ENCODE data around the gene LATS2. TPM values are rescaled to one million over a fixed set of nuclear protein-coding genes. Genes with fewer than 3 reads are reported as not detected.

Gene LATS2
- total RNA-seq, 1 donor from 2014 or later: 25.8 TPM

DNA sequence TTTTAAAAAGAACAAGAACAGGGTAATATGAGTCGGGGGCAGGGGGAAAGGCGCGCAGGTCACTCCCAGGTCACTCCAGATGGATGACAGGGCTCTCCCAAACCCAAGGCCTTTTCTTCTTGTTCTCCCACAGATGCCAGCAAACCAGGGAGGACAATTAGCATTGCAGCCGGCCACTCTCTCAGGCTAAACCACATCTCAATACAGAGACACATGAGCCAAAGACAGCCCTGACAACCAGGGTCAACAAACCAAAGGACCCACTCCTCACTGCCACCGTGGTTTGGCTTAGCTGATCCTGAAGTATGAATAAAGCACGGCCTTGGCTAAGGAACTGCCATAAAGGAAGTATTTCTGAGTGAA is 47.3 kb downstream of the LATS2 start:
- intact Hi-C loops (cut with DNase I): loop anchor here (5.0 kb wide), 1 partner anchor 58 kb away; no protein-coding TSS in a partner anchor
- no peaks in the 10 kb centered on the region for H3K9me3 ChIP-seq
- no peaks in the 10 kb centered on the region for H3K36me3 ChIP-seq
- peak overlapping the region; percentile 79 for H3K27ac ChIP-seq
- DNase-seq (ENCODE audit: extremely low spot score in 2 of 2): no peak
- TF ChIP-seq POLR2AphosphoS5 (IDR thresholded peaks at IDR 0.05; ENCODE audit: insufficient read depth in 1 of 2, low read depth in 1 of 2): no peak
- no peak for TF ChIP-seq POLR2A (IDR thresholded peaks at IDR 0.05)
- TF ChIP-seq, protein P1, sequence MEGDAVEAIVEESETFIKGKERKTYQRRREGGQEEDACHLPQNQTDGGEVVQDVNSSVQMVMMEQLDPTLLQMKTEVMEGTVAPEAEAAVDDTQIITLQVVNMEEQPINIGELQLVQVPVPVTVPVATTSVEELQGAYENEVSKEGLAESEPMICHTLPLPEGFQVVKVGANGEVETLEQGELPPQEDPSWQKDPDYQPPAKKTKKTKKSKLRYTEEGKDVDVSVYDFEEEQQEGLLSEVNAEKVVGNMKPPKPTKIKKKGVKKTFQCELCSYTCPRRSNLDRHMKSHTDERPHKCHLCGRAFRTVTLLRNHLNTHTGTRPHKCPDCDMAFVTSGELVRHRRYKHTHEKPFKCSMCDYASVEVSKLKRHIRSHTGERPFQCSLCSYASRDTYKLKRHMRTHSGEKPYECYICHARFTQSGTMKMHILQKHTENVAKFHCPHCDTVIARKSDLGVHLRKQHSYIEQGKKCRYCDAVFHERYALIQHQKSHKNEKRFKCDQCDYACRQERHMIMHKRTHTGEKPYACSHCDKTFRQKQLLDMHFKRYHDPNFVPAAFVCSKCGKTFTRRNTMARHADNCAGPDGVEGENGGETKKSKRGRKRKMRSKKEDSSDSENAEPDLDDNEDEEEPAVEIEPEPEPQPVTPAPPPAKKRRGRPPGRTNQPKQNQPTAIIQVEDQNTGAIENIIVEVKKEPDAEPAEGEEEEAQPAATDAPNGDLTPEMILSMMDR (IDR thresholded peaks at IDR 0.05): no peak
- no peak overlapping the region for H3K4me3 ChIP-seq
- no peaks in the 10 kb centered on the region for H3K27me3 ChIP-seq
- peaks cover 68% of the 10 kb centered on the region for H3K4me1 ChIP-seq

GRCh38 chr13:21013682-21014038 is 47.7 kb downstream of the LATS2 start:
- no peak for TF ChIP-seq POLR2AphosphoS5 (IDR thresholded peaks at IDR 0.05; ENCODE audit: insufficient read depth in 1 of 2, low read depth in 1 of 2)
- TF ChIP-seq, protein P1 (IDR thresholded peaks at IDR 0.05): no peak
- TF ChIP-seq POLR2A (IDR thresholded peaks at IDR 0.05): no peak
- Histone ChIP-seq H3K27me3 (no peaks in the 10 kb centered on the region), H3K9me3 (no peaks in the 10 kb centered on the region), H3K36me3 (no peaks in the 10 kb centered on the region), H3K27ac (peak overlapping the region; percentile 79), H3K4me1 (peaks cover 71% of the 10 kb centered on the region), H3K4me3 (no peak overlapping the region)
- intact Hi-C loops (cut with DNase I): loop anchor here (5.0 kb wide), 1 partner anchor 59 kb away; no protein-coding TSS in a partner anchor
- no peak for DNase-seq (ENCODE audit: extremely low spot score in 2 of 2)

DNA sequence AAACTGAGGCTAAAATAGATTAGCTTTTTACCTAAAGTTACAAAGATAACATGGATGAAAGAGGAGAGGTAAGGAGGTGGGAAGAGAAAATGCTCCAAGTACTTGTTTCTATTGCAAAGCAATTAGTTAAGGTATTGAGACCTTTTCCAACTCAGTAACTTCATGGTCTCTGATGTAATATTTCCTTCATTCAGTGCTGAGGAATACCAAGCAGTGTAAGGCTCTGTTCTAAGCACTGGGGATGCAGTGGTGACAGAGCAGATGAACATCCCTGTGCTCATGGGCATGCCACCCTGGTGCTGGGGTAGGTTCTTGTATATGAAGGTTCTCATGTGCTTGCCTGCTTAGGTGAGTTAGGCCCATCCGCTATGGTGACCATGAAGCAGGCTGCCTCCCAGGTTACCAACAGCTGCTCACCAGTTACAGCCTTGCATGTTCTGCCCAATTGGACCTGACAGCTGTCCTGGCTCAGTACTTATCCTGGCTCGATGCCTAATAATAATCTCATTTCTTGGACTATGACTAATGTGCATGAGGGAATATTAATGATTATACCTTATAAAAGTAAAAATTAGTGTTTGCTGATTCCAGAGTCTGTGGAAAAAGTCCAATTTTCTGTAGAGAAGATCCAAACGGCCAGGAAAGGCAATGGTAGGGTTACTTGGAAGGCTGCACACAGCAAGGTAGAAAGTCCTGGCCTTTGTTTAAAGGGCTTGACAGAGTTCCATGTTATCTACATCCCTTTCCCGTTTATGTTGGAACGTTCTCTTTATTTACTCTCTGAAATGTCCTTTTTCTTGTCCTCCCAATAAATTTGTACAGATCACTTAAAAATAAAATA is 48.3 kb downstream of the LATS2 start:
- Histone ChIP-seq H3K27me3 (no peaks in the 10 kb centered on the region), H3K27ac (peak overlapping the region; percentile 79), H3K4me1 (peaks cover 66% of the 10 kb centered on the region), H3K36me3 (no peaks in the 10 kb centered on the region), H3K4me3 (no peak overlapping the region), H3K9me3 (no peaks in the 10 kb centered on the region)
- TF ChIP-seq POLR2A (IDR thresholded peaks at IDR 0.05) (no peak), POLR2AphosphoS5 (IDR thresholded peaks at IDR 0.05; ENCODE audit: insufficient read depth in 1 of 2, low read depth in 1 of 2) (no peak)
- TF ChIP-seq, protein P1 (IDR thresholded peaks at IDR 0.05): no peak
- intact Hi-C loops (cut with DNase I): loop anchor here (5.0 kb wide), 1 partner anchor 59 kb away; no protein-coding TSS in a partner anchor
- no peak for DNase-seq (ENCODE audit: extremely low spot score in 2 of 2)

DNA sequence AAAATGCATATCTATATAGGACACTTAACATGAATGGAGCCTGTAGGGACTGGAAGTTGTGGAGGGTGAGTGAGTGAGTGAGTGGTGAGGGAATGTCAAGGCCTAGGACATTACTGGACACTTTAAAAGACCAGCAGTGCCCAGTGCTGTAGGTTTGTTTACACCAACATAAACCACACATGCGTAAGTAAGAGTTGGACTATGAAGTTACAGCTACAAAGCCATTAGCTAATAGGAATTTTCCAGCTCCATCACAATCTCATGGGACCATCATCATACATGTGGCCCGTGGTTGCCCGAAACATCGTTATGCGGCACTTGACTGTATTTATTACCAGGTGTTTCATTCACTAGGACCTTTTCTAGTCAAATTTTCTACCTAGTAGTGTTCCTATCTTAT is 49.2 kb downstream of the LATS2 start:
- intact Hi-C loops (cut with DNase I): loop anchor here (5.0 kb wide), 1 partner anchor 60 kb away; no protein-coding TSS in a partner anchor
- H3K9me3 ChIP-seq: no peaks in the 10 kb centered on the region
- no peaks in the 10 kb centered on the region for H3K27me3 ChIP-seq
- H3K36me3 ChIP-seq: no peaks in the 10 kb centered on the region
- DNase-seq (ENCODE audit: extremely low spot score in 2 of 2): no peak
- H3K4me3 ChIP-seq: no peak overlapping the region
- H3K27ac ChIP-seq: no peak overlapping the region
- peaks cover 58% of the 10 kb centered on the region for H3K4me1 ChIP-seq
- no peak for TF ChIP-seq POLR2A (IDR thresholded peaks at IDR 0.05)
- TF ChIP-seq, protein P1 (IDR thresholded peaks at IDR 0.05): no peak
- no peak for TF ChIP-seq POLR2AphosphoS5 (IDR thresholded peaks at IDR 0.05; ENCODE audit: insufficient read depth in 1 of 2, low read depth in 1 of 2)

GRCh38 chr13:21011378-21011777 is 50.0 kb downstream of the LATS2 start:
- H3K27ac ChIP-seq: no peak overlapping the region

More at GRCh38 chr13:21011378-21011777, 50.0 kb downstream of the LATS2 start:
- intact Hi-C loops (cut with DNase I): loop anchor here (5.0 kb wide), 1 partner anchor 61 kb away; no protein-coding TSS in a partner anchor
- TF ChIP-seq POLR2A (IDR thresholded peaks at IDR 0.05) (no peak), POLR2AphosphoS5 (IDR thresholded peaks at IDR 0.05; ENCODE audit: insufficient read depth in 1 of 2, low read depth in 1 of 2) (no peak)
- TF ChIP-seq, protein P1 (IDR thresholded peaks at IDR 0.05): no peak
- H3K4me3 ChIP-seq: no peak overlapping the region
- DNase-seq (ENCODE audit: extremely low spot score in 2 of 2): no peak
- H3K36me3 ChIP-seq: no peaks in the 10 kb centered on the region
- H3K27me3 ChIP-seq: no peaks in the 10 kb centered on the region
- H3K9me3 ChIP-seq: no peaks in the 10 kb centered on the region
- H3K4me1 ChIP-seq: peaks cover 50% of the 10 kb centered on the region
